ENCODE measurements around the gene STK17A. TPM values are rescaled to one million over a fixed set of nuclear protein-coding genes. Genes with fewer than 3 reads are reported as not detected.

STK17A gene
- total and polyA plus RNA-seq, 4 donors: 15.9 to 40.6 (median 29.0) TPM

GRCh38 chr7:43642897-43643630 lies 60.2 kb downstream of the STK17A start:
- DNase-seq (no peak), ATAC-seq (ENCODE audit: low FRiP score) (no peak)
- intact Hi-C loops (cut with DNase I): no loop called here
- H3K27ac ChIP-seq (ENCODE audit: low read depth in 1 of 2, low read length in 2 of 2): peak overlapping the region in 1 of 2 donors; percentile 25
- no peak overlapping the region for H3K4me3 ChIP-seq (ENCODE audit: low read length in 2 of 2)
- H3K4me1 ChIP-seq (ENCODE audit: control insufficient read depth in 1 of 2, insufficient read depth in 2 of 2, low read length in 2 of 2): peaks cover 7% of the 10 kb centered on the region in 2 donors
- no peaks in the 10 kb centered on the region for H3K9me3 ChIP-seq (ENCODE audit: control insufficient read depth, low read length)
- 69 to 70% methylated on average over 13 of the region's 13 CpGs for WGBS, 2 donors
- H3K36me3 ChIP-seq (ENCODE audit: control insufficient read depth in 1 of 2, insufficient read depth in 2 of 2, low read length in 1 of 2): no peaks in the 10 kb centered on the region
- no peaks in the 10 kb centered on the region for H3K27me3 ChIP-seq (ENCODE audit: control insufficient read depth in 1 of 2, insufficient read depth in 2 of 2, low read length in 1 of 2)

- Histone ChIP-seq H3K4me3 (ENCODE audit: low read length in 2 of 2) (no peak overlapping the region), H3K4me1 (ENCODE audit: control insufficient read depth in 1 of 2, insufficient read depth in 2 of 2, low read length in 2 of 2) (peaks cover 7% of the 10 kb centered on the region in 2 donors), H3K27me3 (ENCODE audit: control insufficient read depth in 1 of 2, insufficient read depth in 2 of 2, low read length in 1 of 2) (no peaks in the 10 kb centered on the region), H3K36me3 (ENCODE audit: control insufficient read depth in 1 of 2, insufficient read depth in 2 of 2, low read length in 1 of 2) (no peaks in the 10 kb centered on the region), H3K27ac (ENCODE audit: low read depth in 1 of 2, low read length in 2 of 2) (no peak overlapping the region), H3K9me3 (ENCODE audit: control insufficient read depth, low read length) (no peaks in the 10 kb centered on the region)
- DNase-seq (no peak), ATAC-seq (ENCODE audit: low FRiP score) (no peak)
- WGBS, 2 donors: 82 to 88% methylated on average over 8 of the region's 8 CpGs
- intact Hi-C loops (cut with DNase I): no loop called here
Measured at GRCh38 chr7:43643846-43644245, 60.9 kb downstream of the STK17A start.

GRCh38 chr7:43645699-43646226 lies 62.9 kb downstream of the STK17A start:
- Histone ChIP-seq H3K4me3 (ENCODE audit: low read length in 2 of 2) (no peak overlapping the region), H3K27me3 (ENCODE audit: control insufficient read depth in 1 of 2, insufficient read depth in 2 of 2, low read length in 1 of 2) (no peaks in the 10 kb centered on the region), H3K4me1 (ENCODE audit: control insufficient read depth in 1 of 2, insufficient read depth in 2 of 2, low read length in 2 of 2) (peaks cover 10 to 12% of the 10 kb centered on the region in 2 donors), H3K27ac (ENCODE audit: low read depth in 1 of 2, low read length in 2 of 2) (peak overlapping the region; percentile 99 to 100), H3K36me3 (ENCODE audit: control insufficient read depth in 1 of 2, insufficient read depth in 2 of 2, low read length in 1 of 2) (no peaks in the 10 kb centered on the region), H3K9me3 (ENCODE audit: control insufficient read depth, low read length) (no peaks in the 10 kb centered on the region)
- ATAC-seq (ENCODE audit: low FRiP score) (no peak), DNase-seq (no peak)
- intact Hi-C loops (cut with DNase I): loop anchor here (2.0 to 5.0 kb wide), 2 partner anchors 61 to 63 kb away; partner anchors contain the start of gene STK17A (in 1 of the 2)
- WGBS, 2 donors: 86 to 90% methylated on average over 3 of the region's 3 CpGs

- Histone ChIP-seq H3K27me3 (ENCODE audit: control insufficient read depth in 1 of 2, insufficient read depth in 2 of 2, low read length in 1 of 2) (no peaks in the 10 kb centered on the region), H3K4me1 (ENCODE audit: control insufficient read depth in 1 of 2, insufficient read depth in 2 of 2, low read length in 2 of 2) (peaks cover 12 to 14% of the 10 kb centered on the region in 2 donors), H3K27ac (ENCODE audit: low read depth in 1 of 2, low read length in 2 of 2) (peak overlapping the region; percentile 99 to 100), H3K36me3 (ENCODE audit: control insufficient read depth in 1 of 2, insufficient read depth in 2 of 2, low read length in 1 of 2) (no peaks in the 10 kb centered on the region), H3K4me3 (ENCODE audit: low read length in 2 of 2) (no peak overlapping the region), H3K9me3 (ENCODE audit: control insufficient read depth, low read length) (no peaks in the 10 kb centered on the region)
- 4 to 7% methylated on average over 8 of the region's 8 CpGs for WGBS, 2 donors
- no peak for DNase-seq
- no peak for ATAC-seq (ENCODE audit: low FRiP score)
- intact Hi-C loops (cut with DNase I): loop anchor here (2.0 to 5.0 kb wide), 2 partner anchors 62 to 64 kb away; partner anchors contain the start of gene STK17A (in 1 of the 2)
Measured at GRCh38 chr7:43646603-43647338, 63.9 kb downstream of the STK17A start.

GRCh38 chr7:43647339-43647672 lies 64.4 kb downstream of the STK17A start:
- ATAC-seq (ENCODE audit: low FRiP score) (no peak), DNase-seq (peak in 1 of 2 donors; percentile 58)
- Histone ChIP-seq H3K4me1 (ENCODE audit: control insufficient read depth in 1 of 2, insufficient read depth in 2 of 2, low read length in 2 of 2) (peaks cover 12 to 14% of the 10 kb centered on the region in 2 donors), H3K4me3 (ENCODE audit: low read length in 2 of 2) (no peak overlapping the region), H3K27me3 (ENCODE audit: control insufficient read depth in 1 of 2, insufficient read depth in 2 of 2, low read length in 1 of 2) (no peaks in the 10 kb centered on the region), H3K9me3 (ENCODE audit: control insufficient read depth, low read length) (no peaks in the 10 kb centered on the region), H3K36me3 (ENCODE audit: control insufficient read depth in 1 of 2, insufficient read depth in 2 of 2, low read length in 1 of 2) (no peaks in the 10 kb centered on the region), H3K27ac (ENCODE audit: low read depth in 1 of 2, low read length in 2 of 2) (peak overlapping the region; percentile 99 to 100)
- intact Hi-C loops (cut with DNase I): loop anchor here (2.0 to 5.0 kb wide), 2 partner anchors 63 to 65 kb away; partner anchors contain the start of gene STK17A (in 1 of the 2)
- WGBS, 2 donors: 2 to 4% methylated on average over 7 of the region's 7 CpGs

GRCh38 chr7:43647673-43648472 lies 65.0 kb downstream of the STK17A start:
- H3K9me3 ChIP-seq (ENCODE audit: control insufficient read depth, low read length): no peaks in the 10 kb centered on the region

GRCh38 chr7:43648473-43649406 lies 65.8 kb downstream of the STK17A start:
- intact Hi-C loops (cut with DNase I): loop anchor here in 1 of 2 donors (5.0 kb wide), 1 partner anchor 66 kb away; the partner anchor contains the start of gene STK17A
- DNase-seq (peak in 1 of 2 donors; percentile 59), ATAC-seq (ENCODE audit: low FRiP score) (peak; percentile 52)
- Histone ChIP-seq H3K36me3 (ENCODE audit: control insufficient read depth in 1 of 2, insufficient read depth in 2 of 2, low read length in 1 of 2) (no peaks in the 10 kb centered on the region), H3K27me3 (ENCODE audit: control insufficient read depth in 1 of 2, insufficient read depth in 2 of 2, low read length in 1 of 2) (no peaks in the 10 kb centered on the region), H3K4me3 (ENCODE audit: low read length in 2 of 2) (no peak overlapping the region), H3K9me3 (ENCODE audit: control insufficient read depth, low read length) (no peaks in the 10 kb centered on the region), H3K4me1 (ENCODE audit: control insufficient read depth in 1 of 2, insufficient read depth in 2 of 2, low read length in 2 of 2) (peaks cover 12 to 14% of the 10 kb centered on the region in 2 donors), H3K27ac (ENCODE audit: low read depth in 1 of 2, low read length in 2 of 2) (peak overlapping the region; percentile 93 to 97)
- WGBS, 2 donors: 10 to 13% methylated on average over 8 of the region's 8 CpGs

More at GRCh38 chr7:43647673-43648472, 65.0 kb downstream of the STK17A start:
- intact Hi-C loops (cut with DNase I): loop anchor here (2.0 to 5.0 kb wide), 2 partner anchors 63 to 66 kb away; partner anchors contain the start of gene STK17A (in 1 of the 2)
- Histone ChIP-seq H3K27ac (ENCODE audit: low read depth in 1 of 2, low read length in 2 of 2) (peak overlapping the region; percentile 99 to 100), H3K27me3 (ENCODE audit: control insufficient read depth in 1 of 2, insufficient read depth in 2 of 2, low read length in 1 of 2) (no peaks in the 10 kb centered on the region), H3K36me3 (ENCODE audit: control insufficient read depth in 1 of 2, insufficient read depth in 2 of 2, low read length in 1 of 2) (no peaks in the 10 kb centered on the region), H3K4me3 (ENCODE audit: low read length in 2 of 2) (no peak overlapping the region), H3K4me1 (ENCODE audit: control insufficient read depth in 1 of 2, insufficient read depth in 2 of 2, low read length in 2 of 2) (peaks cover 12 to 14% of the 10 kb centered on the region in 2 donors)
- WGBS, 2 donors: 2% methylated on average over 10 of the region's 10 CpGs
- DNase-seq: peak; percentile 83 to 85
- peak; percentile 81 for ATAC-seq (ENCODE audit: low FRiP score)
